Endothelial cell (in vitro differentiated cells): ENCODE data around the gene RNU11. TPM values are rescaled to one million over a fixed set of nuclear protein-coding genes. Genes with fewer than 3 reads are reported as not detected.
"Not testable (repeated sequence)": the region's sequence is repeated elsewhere in the genome, so short reads cannot be mapped to it uniquely, and the experiment has no call there.

ENCODE experiments used
- DNase-seq: peaks from one replicate; pipeline ENCODE4 v3.0.0; 2021; ENCODE audit warnings: low spot score
- H3K27ac Mint-ChIP-seq: one replicate; pipeline ENCODE4 v1.8.0; 2021; ENCODE audit warnings: mixed read lengths, inconsistent platforms; ENCODE audit not compliant: unreplicated experiment
- H3K27me3 Mint-ChIP-seq: one replicate; pipeline ENCODE4 v1.8.0; 2021; ENCODE audit warnings: mild to moderate bottlenecking, moderate library complexity, mixed read lengths, inconsistent platforms; ENCODE audit not compliant: unreplicated experiment
- H3K36me3 Mint-ChIP-seq: one replicate; pipeline ENCODE4 v1.8.0; 2021; ENCODE audit warnings: mild to moderate bottlenecking, low read depth, mixed read lengths, inconsistent platforms; ENCODE audit not compliant: unreplicated experiment
- H3K4me1 Mint-ChIP-seq: one replicate; pipeline ENCODE4 v1.8.0; 2021; ENCODE audit warnings: mild to moderate bottlenecking, mixed read lengths, inconsistent platforms; ENCODE audit not compliant: unreplicated experiment
- H3K4me3 Mint-ChIP-seq: one replicate; pipeline ENCODE4 v1.8.0; 2021; ENCODE audit warnings: mild to moderate bottlenecking, mixed read lengths, inconsistent platforms; ENCODE audit not compliant: unreplicated experiment
- H3K9me3 Mint-ChIP-seq: one replicate; pipeline ENCODE4 v1.8.0; 2021; ENCODE audit warnings: mixed read lengths, inconsistent platforms; ENCODE audit not compliant: unreplicated experiment
- CTCF ChIP-seq: fragments of 200-600 bp; sonication (generic); IDR thresholded peaks from one replicate; pipeline ENCODE4 v1.5.0; 2021; ENCODE audit warnings: antibody characterized with exemption; ENCODE audit not compliant: unreplicated experiment
- total RNA-seq: library from RNA; stranded (reverse); fragmentation: NEBNext Ultra II Directional; extraction: Animal tissue kit (Norgen Biotek cat#: 25700); gene quantifications from one replicate; pipeline ENCODE4 v1.2.1, GENCODE V29; 2021; ENCODE audit not compliant: unreplicated experiment

Gene RNU11
- total RNA-seq, 1 donor from 2014 or later = not detected

- H3K36me3 Mint-ChIP-seq = peaks cover 4% of the 10 kb centered on the region
- H3K9me3 Mint-ChIP-seq = no peaks in the 10 kb centered on the region
- no peak for TF ChIP-seq CTCF
- H3K27ac Mint-ChIP-seq = no peak overlapping the region
- H3K4me1 Mint-ChIP-seq = peaks cover 24% of the 10 kb centered on the region
- H3K27me3 Mint-ChIP-seq = peaks cover 17% of the 10 kb centered on the region
- H3K4me3 Mint-ChIP-seq = no peak overlapping the region
- DNase-seq = no peak
Observed at GRCh38 chr1:28646040-28646439, 2.4 kb upstream of the RNU11 start.

- peak overlapping the region; percentile 87 for H3K4me3 Mint-ChIP-seq
- no peak for TF ChIP-seq CTCF
- H3K9me3 Mint-ChIP-seq = no peaks in the 10 kb centered on the region
- peak overlapping the region; percentile 99 for H3K27ac Mint-ChIP-seq
- H3K27me3 Mint-ChIP-seq = peaks cover 10% of the 10 kb centered on the region
- peaks cover 10% of the 10 kb centered on the region for H3K4me1 Mint-ChIP-seq
- peaks cover 3% of the 10 kb centered on the region for H3K36me3 Mint-ChIP-seq
- DNase-seq = peak; percentile 75
Observed at GRCh38 chr1:28648008-28648473, 359 bp upstream of the RNU11 start.

GRCh38 chr1:28653063-28653462 is 4.7 kb downstream of the RNU11 start:
- DNase-seq, H3K27ac Mint-ChIP-seq, H3K9me3 Mint-ChIP-seq, H3K27me3 Mint-ChIP-seq, H3K36me3 Mint-ChIP-seq, H3K4me3 Mint-ChIP-seq, H3K4me1 Mint-ChIP-seq: not testable (repeated sequence)

- H3K27ac Mint-ChIP-seq, H3K4me1 Mint-ChIP-seq, H3K36me3 Mint-ChIP-seq, H3K27me3 Mint-ChIP-seq, H3K4me3 Mint-ChIP-seq, H3K9me3 Mint-ChIP-seq: not testable (repeated sequence)
- peak; percentile 21 for DNase-seq
Observed at GRCh38 chr1:28653870-28654269, 5.5 kb downstream of the RNU11 start.

- not testable (repeated sequence) for DNase-seq, H3K27ac Mint-ChIP-seq, H3K27me3 Mint-ChIP-seq, H3K36me3 Mint-ChIP-seq, H3K4me3 Mint-ChIP-seq, H3K9me3 Mint-ChIP-seq, H3K4me1 Mint-ChIP-seq
Observed at GRCh38 chr1:28655448-28656311, 7.3 kb downstream of the RNU11 start.

- Mint-ChIP-seq H3K9me3 (no peaks in the 10 kb centered on the region), H3K27me3 (no peaks in the 10 kb centered on the region), H3K27ac (no peak overlapping the region), H3K4me3 (no peak overlapping the region), H3K4me1 (no peaks in the 10 kb centered on the region), H3K36me3 (no peaks in the 10 kb centered on the region)
- TF ChIP-seq CTCF = no peak
- no peak for DNase-seq
Observed at GRCh38 chr1:28656335-28656734, 7.9 kb downstream of the RNU11 start.
